ENCODE measurements around the gene DSE. TPM values are rescaled to one million over a fixed set of nuclear protein-coding genes. Genes with fewer than 3 reads are reported as not detected.

The DSE gene
- total RNA-seq, 1 experiment from 2014 or later, result 38.5 TPM

DNA sequence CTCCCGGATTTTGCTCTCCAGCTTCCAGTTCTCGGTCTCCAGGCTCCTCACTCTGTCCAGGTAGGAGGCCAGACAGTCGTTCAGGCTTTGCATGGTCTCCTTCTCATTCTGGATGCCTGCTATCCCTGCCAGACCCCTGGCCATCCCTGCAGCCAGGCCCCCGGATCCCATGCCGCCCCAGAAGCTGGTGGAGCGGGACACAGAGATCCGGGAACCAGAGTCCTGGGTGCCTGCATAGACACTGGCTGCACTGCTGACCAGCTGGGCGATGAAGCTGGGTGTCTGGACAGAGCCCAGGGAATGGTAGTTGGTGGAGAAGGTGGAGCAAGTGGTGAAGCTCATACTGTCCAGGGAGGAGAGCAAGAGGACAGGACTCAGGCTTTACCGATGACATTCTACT is 87.5 kb downstream of the DSE start:
- intact Hi-C loops (cut with micrococcal nuclease), result no loop called here
- H3K36me3 ChIP-seq (ENCODE audit: control insufficient read depth in 1 of 2, insufficient read depth in 2 of 2, low read length in 2 of 2), result no peaks in the 10 kb centered on the region
- H4K20me1 ChIP-seq (ENCODE audit: insufficient read depth), result no peaks in the 10 kb centered on the region
- ChIA-PET POLR2A (no interaction called here), CTCF (no interaction called here), RAD21 (ENCODE audit: low non-redundant PET in 1 of 2, low total read pairs in 2 of 2, uncharacterized antibody in 2 of 2, unreplicated experiment in 2 of 2) (no interaction called here)
- TF ChIP-seq CEBPB (IDR thresholded peaks at IDR 0.05; ENCODE audit: low read depth), result no peak
- no peak for TF ChIP-seq ELF1 (IDR thresholded peaks at IDR 0.05; ENCODE audit: borderline replicate concordance, low read depth)
- TF ChIP-seq YY1 (IDR thresholded peaks at IDR 0.05; ENCODE audit: extremely low read depth, insufficient replicate concordance, low read depth, low read length), result no peak
- no peak for TF ChIP-seq SIN3A (IDR thresholded peaks at IDR 0.05; ENCODE audit: low read depth)
- no peak for TF ChIP-seq SP1 (IDR thresholded peaks at IDR 0.05; ENCODE audit: low read depth)
- TF ChIP-seq JUND (IDR thresholded peaks at IDR 0.05), result no peak
- TF ChIP-seq, protein P1, sequence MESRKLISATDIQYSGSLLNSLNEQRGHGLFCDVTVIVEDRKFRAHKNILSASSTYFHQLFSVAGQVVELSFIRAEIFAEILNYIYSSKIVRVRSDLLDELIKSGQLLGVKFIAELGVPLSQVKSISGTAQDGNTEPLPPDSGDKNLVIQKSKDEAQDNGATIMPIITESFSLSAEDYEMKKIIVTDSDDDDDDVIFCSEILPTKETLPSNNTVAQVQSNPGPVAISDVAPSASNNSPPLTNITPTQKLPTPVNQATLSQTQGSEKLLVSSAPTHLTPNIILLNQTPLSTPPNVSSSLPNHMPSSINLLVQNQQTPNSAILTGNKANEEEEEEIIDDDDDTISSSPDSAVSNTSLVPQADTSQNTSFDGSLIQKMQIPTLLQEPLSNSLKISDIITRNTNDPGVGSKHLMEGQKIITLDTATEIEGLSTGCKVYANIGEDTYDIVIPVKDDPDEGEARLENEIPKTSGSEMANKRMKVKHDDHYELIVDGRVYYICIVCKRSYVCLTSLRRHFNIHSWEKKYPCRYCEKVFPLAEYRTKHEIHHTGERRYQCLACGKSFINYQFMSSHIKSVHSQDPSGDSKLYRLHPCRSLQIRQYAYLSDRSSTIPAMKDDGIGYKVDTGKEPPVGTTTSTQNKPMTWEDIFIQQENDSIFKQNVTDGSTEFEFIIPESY (IDR thresholded peaks at IDR 0.05; ENCODE audit: extremely low read depth, insufficient replicate concordance, low read length), result no peak
- TF ChIP-seq TCF7L2 (IDR thresholded peaks at IDR 0.05; ENCODE audit: borderline replicate concordance, extremely low read depth, insufficient read depth, insufficient read length), result no peak
- TF ChIP-seq, protein P2, sequence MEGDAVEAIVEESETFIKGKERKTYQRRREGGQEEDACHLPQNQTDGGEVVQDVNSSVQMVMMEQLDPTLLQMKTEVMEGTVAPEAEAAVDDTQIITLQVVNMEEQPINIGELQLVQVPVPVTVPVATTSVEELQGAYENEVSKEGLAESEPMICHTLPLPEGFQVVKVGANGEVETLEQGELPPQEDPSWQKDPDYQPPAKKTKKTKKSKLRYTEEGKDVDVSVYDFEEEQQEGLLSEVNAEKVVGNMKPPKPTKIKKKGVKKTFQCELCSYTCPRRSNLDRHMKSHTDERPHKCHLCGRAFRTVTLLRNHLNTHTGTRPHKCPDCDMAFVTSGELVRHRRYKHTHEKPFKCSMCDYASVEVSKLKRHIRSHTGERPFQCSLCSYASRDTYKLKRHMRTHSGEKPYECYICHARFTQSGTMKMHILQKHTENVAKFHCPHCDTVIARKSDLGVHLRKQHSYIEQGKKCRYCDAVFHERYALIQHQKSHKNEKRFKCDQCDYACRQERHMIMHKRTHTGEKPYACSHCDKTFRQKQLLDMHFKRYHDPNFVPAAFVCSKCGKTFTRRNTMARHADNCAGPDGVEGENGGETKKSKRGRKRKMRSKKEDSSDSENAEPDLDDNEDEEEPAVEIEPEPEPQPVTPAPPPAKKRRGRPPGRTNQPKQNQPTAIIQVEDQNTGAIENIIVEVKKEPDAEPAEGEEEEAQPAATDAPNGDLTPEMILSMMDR (IDR thresholded peaks at IDR 0.05 in 2 of 3, conservative IDR thresholded peaks at IDR 0.05 in 1 of 3; ENCODE audit: borderline replicate concordance in 1 of 3, insufficient read depth in 1 of 3, low read depth in 2 of 3, low read length in 2 of 3), result no peak
- no peak for TF ChIP-seq EGR1 (IDR thresholded peaks at IDR 0.05; ENCODE audit: low read depth)
- TF ChIP-seq SRF (IDR thresholded peaks at IDR 0.05; ENCODE audit: low read depth), result no peak
- TF ChIP-seq, protein P3, sequence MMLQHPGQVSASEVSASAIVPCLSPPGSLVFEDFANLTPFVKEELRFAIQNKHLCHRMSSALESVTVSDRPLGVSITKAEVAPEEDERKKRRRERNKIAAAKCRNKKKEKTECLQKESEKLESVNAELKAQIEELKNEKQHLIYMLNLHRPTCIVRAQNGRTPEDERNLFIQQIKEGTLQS (IDR thresholded peaks at IDR 0.05), result no peak
- no peak for TF ChIP-seq ZFX (IDR thresholded peaks at IDR 0.05)
- no peak for TF ChIP-seq POLR2AphosphoS5 (IDR thresholded peaks at IDR 0.05; ENCODE audit: low read depth, low read length)
- no peak for TF ChIP-seq EZH2 (IDR thresholded peaks at IDR 0.05)
- TF ChIP-seq POLR2A (IDR thresholded peaks at IDR 0.05; ENCODE audit: borderline replicate concordance, extremely low read depth, insufficient read depth, insufficient read length), result no peak
- TF ChIP-seq, protein P4, sequence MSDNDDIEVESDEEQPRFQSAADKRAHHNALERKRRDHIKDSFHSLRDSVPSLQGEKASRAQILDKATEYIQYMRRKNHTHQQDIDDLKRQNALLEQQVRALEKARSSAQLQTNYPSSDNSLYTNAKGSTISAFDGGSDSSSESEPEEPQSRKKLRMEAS (IDR thresholded peaks at IDR 0.05), result no peak
- TF ChIP-seq ZNF274 (IDR thresholded peaks at IDR 0.05; ENCODE audit: low read depth, low read length), result no peak
- ATAC-seq, result no peak
- H3K9me2 ChIP-seq (ENCODE audit: insufficient read depth), result no peaks in the 10 kb centered on the region
- no TSS peak for BruUV-seq (replicated peaks)
- H3K4me1 ChIP-seq (ENCODE audit: control insufficient read depth in 1 of 2, insufficient read depth in 2 of 2, low read length in 2 of 2), result no peaks in the 10 kb centered on the region
- H3K27me3 ChIP-seq (ENCODE audit: insufficient read depth, low read length), result no peaks in the 10 kb centered on the region
- H3K4me3 ChIP-seq (replicated peaks in 1 of 2; ENCODE audit: low read depth in 1 of 2, low read length in 2 of 2), result no peak overlapping the region
- no peak overlapping the region for H3K4me2 ChIP-seq (ENCODE audit: low read length)
- H2AFZ ChIP-seq (ENCODE audit: low read depth, low read length, poor library complexity, severe bottlenecking), result no peak overlapping the region
- H3K27ac ChIP-seq (ENCODE audit: low read depth, low read length), result no peak overlapping the region
- H3K9ac ChIP-seq (ENCODE audit: low read length), result no peak overlapping the region
- DNase-seq (ENCODE audit: low read depth, low spot score), result no peak
- no peaks in the 10 kb centered on the region for H3K9me3 ChIP-seq (ENCODE audit: control insufficient read depth in 1 of 2, insufficient read depth in 1 of 2, low read depth in 1 of 2, low read length in 2 of 2)
- H3K79me2 ChIP-seq (ENCODE audit: insufficient read depth, low read length), result no peaks in the 10 kb centered on the region
